ENCODE results near the gene CFI.

The CFI gene

DNA sequence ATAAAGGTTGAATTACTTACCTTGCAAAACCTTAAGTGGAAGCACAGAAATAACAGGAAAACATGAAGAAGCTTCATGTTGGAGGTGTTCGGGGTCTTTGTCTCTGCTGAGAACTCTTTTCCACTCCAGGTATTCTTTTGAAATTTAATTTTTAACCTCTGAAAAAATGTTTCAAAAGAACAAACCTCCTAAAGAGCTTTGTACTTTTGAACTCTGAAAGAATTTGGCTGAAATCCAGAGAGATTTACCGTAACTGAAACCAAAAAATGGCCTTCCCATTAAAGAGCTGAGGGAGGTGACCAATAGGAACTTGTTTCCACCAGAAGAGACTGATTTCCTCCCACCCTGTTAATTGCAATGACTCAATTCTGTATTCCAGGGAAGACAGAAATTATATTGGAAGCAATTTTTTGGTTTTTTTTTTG lies at the start of gene CFI:
Gene CFI, minus strand, starts transcription at position 105 of the 425 bp plus-strand sequence. Its CDS starts 28 bp downstream, at position 77.
- DNase-seq (ENCODE audit: extremely low spot score, insufficient read length, low read depth) (no peak), FAIRE-seq (no peak)

GRCh38 chr4:109850601-109851000 lies 48.8 kb upstream of the CFI start:
- no peak for DNase-seq (ENCODE audit: extremely low spot score, insufficient read length, low read depth)
- no peak for FAIRE-seq

DNA sequence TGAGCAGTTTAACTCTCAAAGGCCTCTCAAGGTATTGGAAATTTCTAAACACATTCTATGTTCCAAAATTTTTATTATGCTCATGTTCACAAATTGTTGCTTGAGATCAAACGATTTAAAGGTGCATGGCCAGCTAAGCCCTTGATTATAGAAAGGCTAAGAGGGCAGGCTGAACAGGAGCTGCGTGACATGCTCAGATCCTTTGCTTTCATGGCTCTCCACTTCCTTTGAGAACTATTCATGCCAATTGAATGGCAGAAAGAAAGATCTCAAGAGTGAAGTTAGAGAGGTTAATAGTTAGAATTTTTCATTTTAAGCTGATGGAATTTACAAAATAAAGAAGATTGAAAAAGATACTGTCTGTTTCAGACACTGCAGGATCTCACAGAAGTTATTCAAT lies 46.7 kb upstream of the CFI start:
- FAIRE-seq (no peak), DNase-seq (ENCODE audit: extremely low spot score, insufficient read length, low read depth) (no peak)

- FAIRE-seq, result no peak
- DNase-seq (ENCODE audit: extremely low spot score, insufficient read length, low read depth), result no peak
Observed at GRCh38 chr4:109847896-109848442, 46.2 kb upstream of the CFI start, which contains the start of gene LRIT3. LRIT3 (plus strand) TSS chr4:109848107; CDS start chr4:109848202, 95 bp downstream.

- FAIRE-seq (no peak), DNase-seq (ENCODE audit: extremely low spot score, insufficient read length, low read depth) (no peak)
Observed at GRCh38 chr4:109846395-109847098, 44.7 kb upstream of the CFI start.

DNA sequence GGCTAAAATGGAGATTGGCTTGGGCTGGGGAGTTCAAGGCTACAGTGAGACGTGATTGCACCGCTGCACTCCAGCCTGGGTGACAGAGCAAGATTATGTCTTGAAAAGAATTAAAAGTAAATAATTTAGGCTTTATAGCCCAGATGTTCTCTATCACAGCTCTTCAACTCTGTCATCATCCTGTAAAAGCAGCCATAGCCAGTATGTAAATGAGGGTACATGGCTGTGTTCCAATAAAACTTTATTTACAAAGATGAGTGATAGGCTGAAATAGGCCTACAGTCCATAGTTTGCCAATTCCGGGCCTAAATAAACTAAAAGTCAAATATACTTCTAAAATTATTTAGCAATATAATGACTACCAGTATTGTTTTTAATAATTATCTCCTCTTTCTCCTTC lies 35.2 kb upstream of the CFI start:
- FAIRE-seq, result no peak

GRCh38 chr4:109833756-109834155 lies 32.0 kb upstream of the CFI start:
- no peak for DNase-seq (ENCODE audit: extremely low spot score, insufficient read length, low read depth)
- FAIRE-seq, result no peak

More for the DNA sequence above, 35.2 kb upstream of the CFI start:
- DNase-seq (ENCODE audit: extremely low spot score, insufficient read length, low read depth), result no peak

DNA sequence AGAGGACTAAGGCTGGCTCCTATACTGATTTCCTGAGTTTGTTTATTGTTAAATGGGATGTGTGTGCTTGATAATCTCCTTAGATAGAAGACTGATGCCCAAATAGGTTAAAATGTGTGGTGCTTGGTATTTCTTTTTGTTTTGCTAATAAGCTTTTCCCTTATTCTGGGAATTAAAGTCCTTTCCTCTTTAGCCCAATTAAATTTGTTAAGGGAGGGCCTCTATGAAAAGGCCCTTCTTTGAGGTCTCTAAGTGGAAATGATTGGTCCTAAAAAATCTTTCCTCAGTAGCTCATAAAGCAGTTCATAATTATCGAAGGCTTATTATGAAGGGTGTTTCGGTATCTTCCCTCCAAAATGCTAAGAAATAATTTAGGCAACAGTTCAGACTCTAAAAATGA lies 25.9 kb upstream of the CFI start, which contains the start of gene RRH:
Gene RRH, plus strand, starts transcription at position 301 of the 400 bp plus-strand sequence. Its CDS starts 56 bp downstream, at position 357.
- DNase-seq (ENCODE audit: extremely low spot score, insufficient read length, low read depth), result no peak
- FAIRE-seq, result no peak

GRCh38 chr4:109826719-109827118 lies 24.9 kb upstream of the CFI start:
- no peak for FAIRE-seq
- no peak for DNase-seq (ENCODE audit: extremely low spot score, insufficient read length, low read depth)

- DNase-seq (ENCODE audit: extremely low spot score, insufficient read length, low read depth) (no peak), FAIRE-seq (no peak)
Observed at GRCh38 chr4:109821185-109821584, 19.4 kb upstream of the CFI start.

- no peak for FAIRE-seq
- DNase-seq (ENCODE audit: extremely low spot score, insufficient read length, low read depth), result no peak
Observed at GRCh38 chr4:109820563-109820962, 18.8 kb upstream of the CFI start.

DNA sequence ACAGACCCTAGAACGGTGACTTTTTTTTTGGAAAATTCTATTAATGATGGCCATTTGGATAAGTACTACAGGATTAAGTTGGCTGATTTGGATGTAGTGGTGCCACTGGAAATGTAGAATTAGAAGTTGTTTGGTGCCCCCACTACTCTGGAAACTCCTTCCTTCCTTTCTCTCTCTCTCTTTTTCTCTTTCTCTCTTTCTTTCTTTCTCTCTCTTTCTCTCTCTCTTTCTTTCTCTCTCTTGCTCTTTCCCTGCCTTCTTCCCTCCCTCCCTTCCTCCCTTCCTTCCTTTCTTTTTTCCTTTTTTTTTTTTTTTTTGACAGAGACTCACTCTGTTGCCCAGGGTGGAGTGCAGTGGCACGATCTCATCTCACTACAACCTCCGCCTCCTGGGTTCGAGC lies 16.5 kb upstream of the CFI start:
- FAIRE-seq (no peak), DNase-seq (ENCODE audit: extremely low spot score, insufficient read length, low read depth) (no peak)

DNA sequence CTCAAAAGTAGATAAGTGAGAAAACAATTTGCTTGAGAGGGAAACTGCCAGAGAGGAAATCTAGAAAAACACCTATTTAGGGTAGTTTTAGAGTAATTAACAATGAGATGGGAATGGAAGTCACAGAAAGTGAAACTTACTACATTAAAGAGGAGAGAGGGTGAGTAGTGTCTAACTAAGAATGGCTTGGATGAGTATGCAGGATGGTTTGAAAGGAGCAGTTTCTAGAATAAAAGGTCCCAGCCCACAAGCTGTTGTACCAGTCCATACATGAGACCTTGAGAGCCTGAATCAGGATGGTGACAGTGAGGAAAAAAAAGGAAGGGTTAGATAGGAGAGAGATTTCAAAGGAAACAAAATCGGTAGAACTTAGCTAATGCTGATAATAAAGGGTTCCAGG lies 15.1 kb upstream of the CFI start:
- FAIRE-seq (no peak), DNase-seq (ENCODE audit: extremely low spot score, insufficient read length, low read depth) (no peak)

GRCh38 chr4:109816082-109816442 lies 14.3 kb upstream of the CFI start:
- FAIRE-seq (no peak), DNase-seq (ENCODE audit: extremely low spot score, insufficient read length, low read depth) (no peak)

DNA sequence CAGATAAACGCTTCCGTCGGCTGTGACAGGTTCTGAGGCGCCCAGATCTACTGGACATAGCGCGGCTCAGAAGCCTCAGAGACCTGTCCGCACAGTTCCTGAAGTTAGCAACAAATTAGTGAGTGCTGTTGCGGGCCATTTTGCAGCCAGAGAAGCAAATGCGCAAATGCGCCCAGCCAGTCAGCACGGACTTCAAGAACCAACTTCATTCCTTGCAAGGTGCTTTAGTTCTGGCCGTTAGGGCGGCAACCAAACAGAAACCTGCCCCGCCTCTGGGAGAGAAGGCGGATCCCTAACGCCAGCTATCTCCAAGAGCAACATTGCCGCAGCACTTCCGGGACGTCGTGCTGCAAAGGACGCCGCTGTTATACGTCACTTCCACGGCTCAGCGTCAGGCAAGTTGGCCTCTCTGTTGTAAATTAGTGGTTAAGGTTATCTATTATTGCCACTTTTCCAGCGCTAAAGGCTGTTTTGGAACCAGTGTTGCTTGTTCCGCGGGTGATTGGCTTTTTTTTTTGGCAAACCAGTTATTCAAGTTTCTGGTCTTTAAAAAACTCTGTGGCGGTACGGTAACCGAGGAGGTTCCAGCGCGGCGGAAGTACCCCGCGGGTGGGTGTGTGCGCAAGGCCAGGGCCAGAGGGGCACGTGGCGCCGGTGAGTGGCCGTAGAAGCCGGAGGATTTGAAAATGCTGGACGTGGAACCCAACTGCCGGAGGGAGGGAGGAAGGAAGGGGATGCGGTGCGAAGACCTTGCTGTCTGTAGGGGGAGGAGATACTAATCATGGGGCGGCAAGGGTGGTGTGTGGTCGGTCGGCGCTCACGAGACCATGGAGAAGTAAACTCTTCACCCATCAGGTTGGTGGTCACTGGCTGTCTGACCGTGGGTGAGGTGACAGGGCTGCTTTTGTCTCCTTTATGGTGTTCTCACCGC lies 13.6 kb upstream of the CFI start, which contains the start of gene GAR1:
Gene GAR1, plus strand, starts transcription at position 612 of the 931 bp plus-strand sequence. CDS start 403 bp downstream, outside the sequence.
- DNase-seq (ENCODE audit: extremely low spot score, insufficient read length, low read depth) (peak; percentile 84), FAIRE-seq (peak; percentile 99)

GRCh38 chr4:109811707-109812106 lies 9.9 kb upstream of the CFI start:
- DNase-seq (ENCODE audit: extremely low spot score, insufficient read length, low read depth) (no peak), FAIRE-seq (no peak)

- no peak for FAIRE-seq
- no peak for DNase-seq (ENCODE audit: extremely low spot score, insufficient read length, low read depth)
Observed at GRCh38 chr4:109810552-109811387, 9.0 kb upstream of the CFI start.

GRCh38 chr4:109809655-109810054 lies 7.9 kb upstream of the CFI start:
- no peak for DNase-seq (ENCODE audit: extremely low spot score, insufficient read length, low read depth)
- no peak for FAIRE-seq

GRCh38 chr4:109803924-109804571 lies 2.2 kb upstream of the CFI start:
- FAIRE-seq, result peak; percentile 78

More at GRCh38 chr4:109803924-109804571, 2.2 kb upstream of the CFI start:
- DNase-seq (ENCODE audit: extremely low spot score, insufficient read length, low read depth), result no peak

Measured in GM18507 (cell line).